OCI-LY1 (cell line): Measurements from ENCODE around the gene OR2A25.

Experiments
- CTCF ChIP-seq: fragments of 200-600 bp; sonication (generic), shearing (Covaris generic); IDR thresholded peaks from 2 replicates; pipeline ENCODE4 v1.5.1; 2017; ENCODE audit warnings: mild to moderate bottlenecking, antibody characterized with exemption, low read length, moderate library complexity, mixed read lengths
- EZH2 ChIP-seq: fragments of 200-600 bp; sonication (generic), shearing (Covaris generic); IDR thresholded peaks from 2 replicates; pipeline ENCODE4 v1.8.0; 2017; ENCODE audit warnings: borderline replicate concordance, mixed run types, mild to moderate bottlenecking, antibody characterized with exemption, low read length, moderate library complexity, mixed read lengths

- TF ChIP-seq CTCF (no peak), EZH2 (no peak)
These were observed 21.0 kb upstream of the OR2A25 start, which contains the start of gene OR2A5 for GRCh38 chr7:144048648-144049047.
